ENCODE measurements around the gene HERC4.

GRCh38 chr10:67883710-67884312 is 191.3 kb downstream of the HERC4 start:
- TF ChIP-seq CTCF (IDR thresholded peaks at IDR 0.05), result no peak
- TF ChIP-seq ZFX (IDR thresholded peaks at IDR 0.05; ENCODE audit: borderline replicate concordance), result no peak

All from 22Rv1 (cell line).